ENCODE results near the gene EML2.

GRCh38 chr19:45645631-45646344 is 6.6 kb upstream of the EML2 start:
- TF ChIP-seq POLR2AphosphoS5 (IDR thresholded peaks at IDR 0.05; ENCODE audit: low read depth, low read length) (no peak), CTCF (IDR thresholded peaks at IDR 0.05) (no peak), REST (IDR thresholded peaks at IDR 0.05; ENCODE audit: insufficient read depth in 1 of 2, low read depth in 2 of 2, low read length in 1 of 2) (0 out of 4 replicates have a peak, but pooled peaks of 1 of the 2 experiments have one; percentile 20)

Measured in Panc1 (cell line).